Testis (tissue), 2 donors: ENCODE data around the gene FCHSD2.

Source experiments
- POLR2A ChIP-seq: fragments of 450-650 bp; IDR thresholded peaks from one replicate; pipeline ENCODE4 v1.6.1; 2017; ENCODE audit warnings: antibody characterized with exemption, mild to moderate bottlenecking, moderate library complexity
- TF ChIP-seq, protein P1 (sequence below), 3 experiments: fragments of 450-650 bp in 2 of 3; fragments of 200-600 bp in 1 of 3; sonication (generic) in 1 of 3; IDR thresholded peaks; one replicate each; pipeline ENCODE4 v1.5.1; 2016 to 2019; ENCODE audit warnings: antibody characterized with exemption in 3 of 3, mild to moderate bottlenecking in 2 of 3, moderate library complexity in 1 of 3

DNA sequence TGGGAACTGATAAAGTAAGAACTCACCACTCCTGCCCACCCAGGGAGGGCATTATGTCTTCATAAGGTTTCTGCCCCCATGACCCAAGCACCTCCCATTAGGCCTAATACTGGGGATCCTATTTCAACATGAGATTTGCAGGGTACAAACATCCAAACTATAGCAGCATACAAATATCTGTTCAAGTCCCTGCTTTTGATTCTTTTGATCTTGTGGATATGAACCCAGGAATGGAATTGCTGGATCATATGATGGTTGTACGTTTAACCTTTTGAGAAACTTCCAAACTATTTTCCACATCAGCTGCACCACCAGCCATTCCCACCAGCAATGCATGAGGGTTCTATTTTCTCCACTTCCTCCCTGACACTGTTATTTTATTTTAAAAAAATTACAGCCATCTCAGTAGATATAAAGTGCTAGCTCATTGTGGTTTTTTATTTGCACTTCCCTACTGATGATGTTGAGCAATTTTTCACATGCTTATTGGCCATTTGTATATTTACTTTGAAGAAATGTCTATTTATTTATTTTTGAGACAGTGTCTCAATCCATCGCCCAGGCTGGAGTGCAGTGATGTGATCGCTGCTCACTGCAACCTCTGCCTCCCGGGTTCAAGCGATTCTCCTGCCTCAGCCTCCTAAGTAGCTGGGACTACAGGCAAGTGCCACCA lies 335.0 kb downstream of the FCHSD2 start:
- TF ChIP-seq, protein P1, sequence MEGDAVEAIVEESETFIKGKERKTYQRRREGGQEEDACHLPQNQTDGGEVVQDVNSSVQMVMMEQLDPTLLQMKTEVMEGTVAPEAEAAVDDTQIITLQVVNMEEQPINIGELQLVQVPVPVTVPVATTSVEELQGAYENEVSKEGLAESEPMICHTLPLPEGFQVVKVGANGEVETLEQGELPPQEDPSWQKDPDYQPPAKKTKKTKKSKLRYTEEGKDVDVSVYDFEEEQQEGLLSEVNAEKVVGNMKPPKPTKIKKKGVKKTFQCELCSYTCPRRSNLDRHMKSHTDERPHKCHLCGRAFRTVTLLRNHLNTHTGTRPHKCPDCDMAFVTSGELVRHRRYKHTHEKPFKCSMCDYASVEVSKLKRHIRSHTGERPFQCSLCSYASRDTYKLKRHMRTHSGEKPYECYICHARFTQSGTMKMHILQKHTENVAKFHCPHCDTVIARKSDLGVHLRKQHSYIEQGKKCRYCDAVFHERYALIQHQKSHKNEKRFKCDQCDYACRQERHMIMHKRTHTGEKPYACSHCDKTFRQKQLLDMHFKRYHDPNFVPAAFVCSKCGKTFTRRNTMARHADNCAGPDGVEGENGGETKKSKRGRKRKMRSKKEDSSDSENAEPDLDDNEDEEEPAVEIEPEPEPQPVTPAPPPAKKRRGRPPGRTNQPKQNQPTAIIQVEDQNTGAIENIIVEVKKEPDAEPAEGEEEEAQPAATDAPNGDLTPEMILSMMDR (IDR thresholded peaks at IDR 0.05): no peak
- no peak for TF ChIP-seq POLR2A
